Activated gamma-delta T cell (primary cell): Measurements from ENCODE around the gene TUBB2B.
"Not testable (repeated sequence)": the region's sequence is repeated elsewhere in the genome, so short reads cannot be mapped to it uniquely, and the experiment has no call there.

ENCODE experiments used
- DNase-seq: peaks from one replicate; lab custom pipeline; 2025; lab: John Stamatoyannopoulos, UW

Gene TUBB2B

GRCh38 chr6:3186974-3187382 lies 40.5 kb downstream of the TUBB2B start:
- no peak for DNase-seq

DNA sequence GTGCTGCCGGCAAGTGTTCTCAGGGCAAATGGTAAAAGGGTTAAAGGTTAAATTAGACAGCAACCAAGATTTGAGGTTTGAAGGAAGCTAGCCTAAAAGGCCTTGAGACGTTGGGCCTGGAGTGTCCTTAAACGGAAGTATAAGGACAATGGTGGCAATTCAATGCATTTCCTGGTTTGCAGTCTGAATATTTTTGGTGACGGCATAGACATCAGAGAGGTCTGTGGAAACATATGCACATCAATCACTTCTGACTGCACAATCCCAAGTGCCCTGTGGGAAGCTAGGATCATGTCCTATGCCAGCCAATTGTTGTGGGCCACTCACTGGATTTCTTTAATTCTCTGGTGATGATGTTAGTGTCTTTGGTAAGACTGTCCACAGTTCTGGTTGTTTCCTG lies 44.4 kb downstream of the TUBB2B start:
- no peak for DNase-seq

GRCh38 chr6:3181105-3181504 lies 46.3 kb downstream of the TUBB2B start:
- DNase-seq, result no peak

DNA sequence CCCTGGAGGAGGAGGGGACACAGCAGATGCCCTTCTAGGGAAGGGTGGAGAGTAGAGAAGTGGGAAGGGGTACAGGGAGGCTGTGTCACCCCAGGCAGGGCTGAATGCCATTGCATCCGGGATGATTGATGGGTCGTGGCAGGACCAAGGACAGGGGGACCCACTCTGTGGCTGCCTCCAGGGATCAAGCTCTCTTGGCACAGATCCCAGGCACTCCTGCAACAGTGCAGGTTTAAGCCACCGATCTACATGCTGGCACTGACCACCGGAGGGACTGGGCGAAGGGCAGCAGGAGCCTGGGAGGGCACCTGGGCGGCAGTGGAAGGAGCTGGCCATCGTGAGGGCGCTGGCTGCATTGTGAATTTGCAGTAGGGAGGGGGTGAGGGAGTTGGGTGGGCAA lies 47.5 kb downstream of the TUBB2B start:
- DNase-seq, result not testable (repeated sequence)

- not testable (repeated sequence) for DNase-seq
These were observed 48.8 kb downstream of the TUBB2B start for GRCh38 chr6:3178666-3179065.

GRCh38 chr6:3176562-3177355 lies 50.7 kb downstream of the TUBB2B start:
- DNase-seq, result no peak

DNA sequence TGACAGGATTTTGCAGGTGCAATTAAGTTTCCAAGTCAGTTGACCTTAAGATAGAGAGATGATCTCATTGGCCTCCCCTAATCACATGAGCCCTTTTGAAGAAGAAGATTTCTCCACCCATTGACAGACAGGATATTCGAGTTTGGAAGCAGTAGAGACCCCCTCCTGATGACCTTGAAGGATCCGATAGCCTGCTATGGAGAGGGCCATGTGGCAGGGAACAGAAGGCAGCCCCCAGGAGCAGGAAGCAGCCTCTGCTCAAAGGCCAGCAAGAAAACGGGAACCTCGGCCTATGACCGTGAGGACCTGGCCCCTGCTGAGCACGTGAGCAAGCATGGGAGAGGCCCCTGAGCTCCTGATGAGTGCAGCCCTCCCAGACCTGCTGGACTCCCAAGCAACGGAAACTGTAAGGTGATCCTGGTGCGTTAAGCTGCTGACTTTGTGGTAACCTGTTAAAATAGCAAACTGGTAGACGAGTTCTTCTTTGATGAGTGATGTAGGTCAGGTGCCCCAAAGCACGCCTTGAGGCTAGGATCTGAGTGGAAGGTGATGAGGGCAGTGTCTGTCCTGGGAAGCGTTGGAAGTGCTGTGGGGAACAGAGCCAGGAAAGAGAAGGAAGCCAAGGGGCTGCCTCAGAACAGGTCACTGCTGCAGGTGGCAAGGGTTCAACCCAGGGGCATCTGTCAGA lies 51.6 kb downstream of the TUBB2B start:
- DNase-seq, result no peak
